ENCODE data around the gene TBC1D10A.

The TBC1D10A gene

DNA sequence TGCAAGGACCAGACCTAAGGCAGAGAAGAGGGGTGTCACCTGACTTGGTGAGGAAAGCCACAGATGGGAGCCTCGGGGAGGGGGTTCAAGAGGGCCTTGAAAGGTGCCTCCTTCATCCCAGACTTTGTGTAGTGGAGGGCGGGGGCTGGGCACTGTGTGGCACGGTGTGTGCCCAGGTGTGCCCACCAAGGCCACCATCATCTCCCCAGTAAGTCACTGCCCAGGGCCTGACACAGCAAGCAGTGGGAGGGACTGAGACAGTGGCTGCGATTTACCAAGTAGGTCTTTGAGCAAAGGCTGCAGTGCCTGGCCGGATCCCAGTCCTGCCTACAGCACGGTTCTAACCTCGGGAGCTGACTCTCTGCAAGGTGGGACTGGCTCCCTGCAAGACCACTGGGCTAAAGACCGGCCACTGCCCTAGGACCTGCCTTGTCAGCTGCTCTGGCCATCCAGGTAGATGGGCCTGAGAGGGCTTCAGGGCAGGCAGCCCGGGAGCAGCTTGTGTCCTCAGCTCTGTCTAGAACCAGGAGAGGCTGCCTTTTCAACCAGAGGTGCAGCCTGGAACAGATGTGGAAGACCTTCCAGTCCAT is 61.5 kb downstream of the TBC1D10A start:
- H3K4me3 ChIP-seq (ENCODE audit: low read depth, low read length): peak overlapping the region; percentile 74
- TF ChIP-seq POLR2A (IDR thresholded peaks at IDR 0.05; ENCODE audit: extremely low read depth, insufficient read length): no peak
- TF ChIP-seq, protein P1, sequence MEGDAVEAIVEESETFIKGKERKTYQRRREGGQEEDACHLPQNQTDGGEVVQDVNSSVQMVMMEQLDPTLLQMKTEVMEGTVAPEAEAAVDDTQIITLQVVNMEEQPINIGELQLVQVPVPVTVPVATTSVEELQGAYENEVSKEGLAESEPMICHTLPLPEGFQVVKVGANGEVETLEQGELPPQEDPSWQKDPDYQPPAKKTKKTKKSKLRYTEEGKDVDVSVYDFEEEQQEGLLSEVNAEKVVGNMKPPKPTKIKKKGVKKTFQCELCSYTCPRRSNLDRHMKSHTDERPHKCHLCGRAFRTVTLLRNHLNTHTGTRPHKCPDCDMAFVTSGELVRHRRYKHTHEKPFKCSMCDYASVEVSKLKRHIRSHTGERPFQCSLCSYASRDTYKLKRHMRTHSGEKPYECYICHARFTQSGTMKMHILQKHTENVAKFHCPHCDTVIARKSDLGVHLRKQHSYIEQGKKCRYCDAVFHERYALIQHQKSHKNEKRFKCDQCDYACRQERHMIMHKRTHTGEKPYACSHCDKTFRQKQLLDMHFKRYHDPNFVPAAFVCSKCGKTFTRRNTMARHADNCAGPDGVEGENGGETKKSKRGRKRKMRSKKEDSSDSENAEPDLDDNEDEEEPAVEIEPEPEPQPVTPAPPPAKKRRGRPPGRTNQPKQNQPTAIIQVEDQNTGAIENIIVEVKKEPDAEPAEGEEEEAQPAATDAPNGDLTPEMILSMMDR (IDR thresholded peaks at IDR 0.05; ENCODE audit: low read depth, low read length): no peak
- TF ChIP-seq, protein P2, sequence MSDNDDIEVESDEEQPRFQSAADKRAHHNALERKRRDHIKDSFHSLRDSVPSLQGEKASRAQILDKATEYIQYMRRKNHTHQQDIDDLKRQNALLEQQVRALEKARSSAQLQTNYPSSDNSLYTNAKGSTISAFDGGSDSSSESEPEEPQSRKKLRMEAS (IDR thresholded peaks at IDR 0.05; ENCODE audit: low read depth, low read length): no peak
- TF ChIP-seq MYC (IDR thresholded peaks at IDR 0.05; ENCODE audit: low read depth, low read length): no peak
- DNase-seq (ENCODE audit: low read depth): peak; percentile 32

DNA sequence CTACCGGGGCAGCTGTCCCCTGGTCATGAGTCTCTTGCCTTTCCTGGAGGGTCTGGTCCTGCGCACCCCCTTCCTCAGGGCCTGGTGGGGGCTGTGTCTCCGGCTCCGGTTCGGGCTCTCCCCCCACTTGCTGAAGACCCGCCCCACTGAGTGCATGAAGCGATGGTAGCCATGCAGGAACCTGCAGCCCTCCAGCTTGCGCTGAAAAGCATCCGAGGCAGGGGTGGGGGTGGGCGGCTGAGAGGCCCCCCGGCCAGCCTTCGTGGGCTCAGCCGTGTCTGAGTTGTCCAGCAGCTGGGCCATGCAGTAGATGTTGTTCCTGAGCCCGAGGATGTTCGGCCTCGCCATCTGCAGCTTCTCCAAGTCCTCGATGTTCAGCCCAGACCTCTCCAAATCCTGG is 62.9 kb downstream of the TBC1D10A start:
- TF ChIP-seq, protein P1 (IDR thresholded peaks at IDR 0.05; ENCODE audit: low read depth, low read length): no peak
- TF ChIP-seq POLR2A (IDR thresholded peaks at IDR 0.05; ENCODE audit: extremely low read depth, insufficient read length) (no peak), MYC (IDR thresholded peaks at IDR 0.05; ENCODE audit: low read depth, low read length) (no peak)
- TF ChIP-seq, protein P2 (IDR thresholded peaks at IDR 0.05; ENCODE audit: low read depth, low read length): no peak
- no peak for DNase-seq (ENCODE audit: low read depth)
- no peak overlapping the region for H3K4me3 ChIP-seq (ENCODE audit: low read depth, low read length)

DNA sequence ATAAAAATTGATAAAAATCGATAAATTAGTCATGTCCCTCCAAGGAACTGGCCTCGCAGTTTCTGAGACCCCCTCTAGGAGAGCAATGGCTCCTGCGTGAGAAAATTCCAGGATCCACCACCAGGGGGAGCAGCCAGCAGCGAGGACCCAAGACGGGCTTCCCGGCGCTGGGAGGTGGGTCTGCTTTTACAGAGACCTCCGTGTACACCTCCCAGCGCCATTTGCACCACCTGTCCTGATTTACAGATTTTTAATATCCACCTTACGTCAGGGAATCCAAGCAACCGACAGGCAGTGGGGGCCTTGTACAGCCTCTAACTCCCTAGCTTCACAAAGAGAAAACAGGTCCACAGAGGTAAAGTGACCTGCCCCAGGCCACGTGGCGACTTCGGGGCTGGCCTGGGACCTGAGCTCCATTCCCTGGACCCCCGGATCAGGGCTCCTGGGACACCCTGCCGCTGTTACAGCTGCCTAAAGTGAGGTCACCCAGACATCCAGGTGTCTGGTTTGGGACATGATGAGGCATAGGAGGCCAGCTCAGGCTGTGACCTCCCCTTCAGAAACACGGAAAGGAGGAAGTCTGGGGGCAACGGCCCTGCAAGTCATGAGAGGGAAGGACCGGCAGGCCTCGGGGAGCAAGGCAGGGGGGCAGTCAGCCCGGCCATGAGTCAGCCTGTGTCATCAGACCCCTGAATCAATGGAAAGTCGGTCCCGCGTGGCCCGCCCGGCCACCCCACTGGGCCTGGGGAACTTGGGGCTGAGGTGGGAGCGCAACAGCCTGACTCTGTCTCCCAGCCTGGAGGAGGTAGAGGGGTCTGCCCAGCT is 63.6 kb downstream of the TBC1D10A start:
- TF ChIP-seq POLR2A (IDR thresholded peaks at IDR 0.05; ENCODE audit: extremely low read depth, insufficient read length): no peak
- TF ChIP-seq, protein P2 (IDR thresholded peaks at IDR 0.05; ENCODE audit: low read depth, low read length): peak; percentile 56
- TF ChIP-seq, protein P1 (IDR thresholded peaks at IDR 0.05; ENCODE audit: low read depth, low read length): peak; percentile 86
- TF ChIP-seq MYC (IDR thresholded peaks at IDR 0.05; ENCODE audit: low read depth, low read length): peak; percentile 8; the same call in 1 of the 2 replicates
- peak; percentile 90 for DNase-seq (ENCODE audit: low read depth)
- peak overlapping the region; percentile 41 for H3K4me3 ChIP-seq (ENCODE audit: low read depth, low read length)

DNA sequence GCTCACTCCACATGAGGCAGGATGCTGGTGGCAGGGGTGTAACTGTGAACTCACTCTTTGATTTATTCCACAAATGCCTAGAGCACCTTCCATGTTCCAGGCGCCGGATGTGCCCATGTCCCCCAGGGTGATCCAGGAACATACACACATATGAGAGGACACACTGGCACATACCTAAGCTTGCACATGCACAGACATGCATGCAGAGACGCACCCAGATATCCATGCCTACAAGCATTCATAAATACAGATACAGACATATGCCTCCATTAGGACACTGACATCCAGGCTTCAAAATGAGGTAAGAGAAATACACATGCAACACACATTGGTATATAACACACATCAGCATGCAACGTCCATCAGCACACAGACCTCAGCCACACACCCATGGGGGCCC is 64.6 kb downstream of the TBC1D10A start:
- TF ChIP-seq, protein P1 (IDR thresholded peaks at IDR 0.05; ENCODE audit: low read depth, low read length): no peak
- TF ChIP-seq MYC (IDR thresholded peaks at IDR 0.05; ENCODE audit: low read depth, low read length): no peak

DNA sequence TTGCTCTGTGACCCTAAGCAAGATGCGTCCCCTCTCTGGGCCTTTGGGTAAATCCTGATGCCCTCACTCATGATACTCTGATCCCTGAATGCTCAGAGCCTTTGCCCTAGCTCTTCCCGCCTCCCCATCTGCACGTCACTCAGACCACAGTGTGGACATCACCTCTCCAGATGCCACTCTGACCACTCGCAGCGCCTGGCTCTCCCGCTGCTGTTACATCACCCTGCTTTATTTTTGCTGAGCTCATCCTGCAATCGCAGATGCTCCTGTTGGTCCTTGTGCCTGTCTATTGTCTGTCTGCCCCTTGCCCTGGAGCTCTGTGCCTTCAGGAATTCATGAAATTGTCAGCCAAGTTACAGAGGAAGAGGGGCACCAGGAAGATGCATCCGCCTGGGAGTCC is 65.6 kb downstream of the TBC1D10A start:
- DNase-seq (ENCODE audit: low read depth): peak; percentile 44
- no peak for TF ChIP-seq POLR2A (IDR thresholded peaks at IDR 0.05; ENCODE audit: extremely low read depth, insufficient read length)
- TF ChIP-seq MYC (IDR thresholded peaks at IDR 0.05; ENCODE audit: low read depth, low read length): no peak
- TF ChIP-seq, protein P1 (IDR thresholded peaks at IDR 0.05; ENCODE audit: low read depth, low read length): no peak
- TF ChIP-seq, protein P2 (IDR thresholded peaks at IDR 0.05; ENCODE audit: low read depth, low read length): no peak

More for the DNA sequence above, 64.6 kb downstream of the TBC1D10A start:
- H3K4me3 ChIP-seq (ENCODE audit: low read depth, low read length): no peak overlapping the region
- DNase-seq (ENCODE audit: low read depth): no peak

More for the DNA sequence above, 65.6 kb downstream of the TBC1D10A start:
- no peak overlapping the region for H3K4me3 ChIP-seq (ENCODE audit: low read depth, low read length)
